HCT116 (cell line): Measurements from ENCODE around the gene REEP6. TPM values are rescaled to one million over a fixed set of nuclear protein-coding genes. Genes with fewer than 3 reads are reported as not detected.

Experiments used
- ATAC-seq: fragments of 200-7000 bp; cut with Tn5 transposase; 2 replicates; pipeline ENCODE4 v1.9.1; 2020; ENCODE audit warnings: mild to moderate bottlenecking, moderate library complexity
- BruUV-seq: library from RNA; stranded (reverse); fragments of 400-500 nt; replicated peaks from 2 replicates; lab custom pipeline; 2021; lab: Mats Ljungman, UMichigan
- CTCF ChIA-PET: fragments of 300-600 bp; sonication (Branson Sonifier 250); formaldehyde crosslinking; loops from one replicate; lab custom pipeline; 2021; ENCODE audit warnings: antibody characterized with exemption; lab: Charles Lee
- POLR2A ChIA-PET: fragments of 300-600, 350-600 bp; sonication (Branson Sonifier 250); formaldehyde crosslinking; loops from one replicate; lab custom pipeline; 2021; ENCODE audit warnings: antibody characterized with exemption; lab: Charles Lee
- RAD21 ChIA-PET, 2 experiments: fragments of 300-600 bp; sonication (Branson Sonifier 250); formaldehyde crosslinking; loops; one replicate each; lab custom pipeline; 2023; ENCODE audit warnings: low total read pairs in 2 of 2; ENCODE audit not compliant: uncharacterized antibody in 2 of 2, unreplicated experiment in 2 of 2, low non-redundant PET in 1 of 2; lab: Charles Lee
- DNase-seq: peaks from one replicate; pipeline ENCODE4 v3.0.0-alpha.2; 2010; ENCODE audit warnings: low read depth, low spot score
- H2AFZ ChIP-seq: fragments of 200-600 bp; shearing (Covaris generic), sonication (generic); 2 replicates; pipeline ENCODE4 v1.6.1; 2017; ENCODE audit warnings: low read depth, mixed run types, mixed read lengths, antibody characterized with exemption, low read length; ENCODE audit not compliant: poor library complexity, severe bottlenecking
- H3K27ac ChIP-seq: 2 replicates; pipeline ENCODE4 v1.5.1; 2012; ENCODE audit warnings: low read depth, low read length
- H3K27me3 ChIP-seq: fragments of 200-600 bp; sonication (generic); 2 replicates; pipeline ENCODE4 v1.6.1; 2016; ENCODE audit warnings: mixed run types, low read length, mixed read lengths; ENCODE audit not compliant: insufficient read depth
- H3K36me3 ChIP-seq, 2 experiments: fragments of 200-500 bp in 1 of 2; fragments of 200-600 bp in 1 of 2; sonication (Bioruptor generic) in 1 of 2; sonication (generic) in 1 of 2; 2 replicates each; pipeline versions ENCODE4 v1.5.1 to v1.6.1; 2014 to 2016; ENCODE audit warnings: low read length in 2 of 2, inconsistent platforms in 1 of 2, mixed read lengths in 1 of 2, mixed run types in 1 of 2; ENCODE audit not compliant: insufficient read depth in 2 of 2, control insufficient read depth in 1 of 2
- H3K4me1 ChIP-seq, 2 experiments: fragments of 200-600 bp in 1 of 2; sonication (generic) in 1 of 2; 2 replicates each; pipeline versions ENCODE4 v1.5.1 to v1.6.1; 2012 to 2017; ENCODE audit warnings: low read length in 2 of 2, inconsistent platforms in 1 of 2, mild to moderate bottlenecking in 1 of 2, mixed read lengths in 1 of 2, mixed run types in 1 of 2, moderate library complexity in 1 of 2; ENCODE audit not compliant: insufficient read depth in 2 of 2, control insufficient read depth in 1 of 2
- H3K4me2 ChIP-seq: fragments of 200-600 bp; sonication (generic); 2 replicates; pipeline ENCODE4 v1.6.1; 2017; ENCODE audit warnings: mixed run types, low read length, mixed read lengths
- H3K4me3 ChIP-seq, 2 experiments: fragments of 200-600 bp in 1 of 2; sonication (generic) in 1 of 2; replicated peaks in 1 of 2; 2 replicates each; pipeline ENCODE4 v1.5.1; 2011 to 2016; ENCODE audit warnings: low read length in 2 of 2, control low read depth in 1 of 2, low read depth in 1 of 2, mild to moderate bottlenecking in 1 of 2, mixed read lengths in 1 of 2, mixed run types in 1 of 2
- H3K79me2 ChIP-seq: fragments of 200-600 bp; sonication (generic); 2 replicates; pipeline ENCODE4 v1.6.1; 2017; ENCODE audit warnings: mild to moderate bottlenecking, mixed run types, low read length, moderate library complexity, mixed read lengths; ENCODE audit not compliant: insufficient read depth
- H3K9ac ChIP-seq: fragments of 200-600 bp; sonication (generic); 2 replicates; pipeline ENCODE4 v1.6.1; 2016; ENCODE audit warnings: low read length, mixed read lengths
- H3K9me2 ChIP-seq: fragments of 200-600 bp; sonication (generic), shearing (Covaris generic); 2 replicates; pipeline ENCODE4 v1.6.1; 2017; ENCODE audit warnings: mixed run types, mild to moderate bottlenecking, moderate library complexity; ENCODE audit not compliant: insufficient read depth
- H3K9me3 ChIP-seq, 2 experiments: fragments of 200-500 bp in 1 of 2; fragments of 200-600 bp in 1 of 2; sonication (Bioruptor generic) in 1 of 2; sonication (generic) in 1 of 2; 2 replicates each; pipeline ENCODE4 v1.6.1; 2014 to 2017; ENCODE audit warnings: low read length in 2 of 2, mixed read lengths in 2 of 2, inconsistent platforms in 1 of 2, low read depth in 1 of 2, mild to moderate bottlenecking in 1 of 2, mixed run types in 1 of 2, moderate library complexity in 1 of 2; ENCODE audit not compliant: control insufficient read depth in 1 of 2, insufficient read depth in 1 of 2
- H4K20me1 ChIP-seq: fragments of 200-600 bp; sonication (generic), shearing (Covaris generic); 2 replicates; pipeline ENCODE4 v1.6.1; 2017; ENCODE audit warnings: mixed run types, mild to moderate bottlenecking, moderate library complexity; ENCODE audit not compliant: insufficient read depth
- EGR1 ChIP-seq: IDR thresholded peaks from 2 replicates; pipeline ENCODE4 v1.6.1; 2012; ENCODE audit warnings: low read depth
- ELF1 ChIP-seq: IDR thresholded peaks from 2 replicates; pipeline ENCODE4 v1.6.1; 2012; ENCODE audit warnings: low read depth, borderline replicate concordance
- FOSL1 ChIP-seq: IDR thresholded peaks from 2 replicates; pipeline ENCODE4 v1.6.1; 2012; ENCODE audit warnings: low read depth
- SP1 ChIP-seq: IDR thresholded peaks from 2 replicates; pipeline ENCODE4 v1.6.1; 2012; ENCODE audit warnings: low read depth
- TCF7L2 ChIP-seq: IDR thresholded peaks from 2 replicates; pipeline ENCODE4 v1.7.0; 2011; ENCODE audit warnings: borderline replicate concordance, inconsistent platforms; ENCODE audit not compliant: insufficient read depth, insufficient read length; ENCODE audit errors: extremely low read depth
- intact Hi-C: fragments of 100-400 bp; cut with micrococcal nuclease; formaldehyde crosslinking; loops from 2 replicates; pipeline ENCODE4 v1.10.0; 2022
- total RNA-seq: library from RNA; stranded (reverse); gene quantifications from one replicate; pipeline ENCODE4 v1.2.1, GENCODE V29; 2021; ENCODE audit not compliant: unreplicated experiment
- TF ChIP-seq, protein P1 (sequence below): IDR thresholded peaks from 2 replicates; pipeline ENCODE4 v1.6.1; 2012; ENCODE audit warnings: low read depth

REEP6 gene
- total RNA-seq, 1 experiment from 2014 or later = 53.9 TPM

DNA sequence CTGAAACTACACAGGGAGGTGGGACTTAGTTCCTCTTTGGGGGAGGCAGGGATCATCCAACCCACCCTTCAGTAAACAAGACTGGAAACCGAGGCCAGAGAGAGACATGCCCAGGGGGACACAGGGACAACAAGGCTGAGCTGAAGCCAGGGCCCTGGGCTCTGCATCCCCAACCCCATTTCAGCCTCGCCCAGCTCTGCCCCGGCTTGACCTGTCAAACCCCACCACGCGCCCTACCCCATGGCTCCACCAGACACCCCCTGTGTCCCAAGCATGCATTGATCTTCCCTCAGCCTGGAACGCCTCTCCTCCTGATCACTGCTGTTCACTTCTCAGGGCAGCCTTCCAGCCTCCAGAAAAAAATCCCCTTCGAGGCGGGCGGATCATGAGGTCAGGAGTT, 43.0 kb upstream of the REEP6 start (continued):
- TF ChIP-seq, protein P1, sequence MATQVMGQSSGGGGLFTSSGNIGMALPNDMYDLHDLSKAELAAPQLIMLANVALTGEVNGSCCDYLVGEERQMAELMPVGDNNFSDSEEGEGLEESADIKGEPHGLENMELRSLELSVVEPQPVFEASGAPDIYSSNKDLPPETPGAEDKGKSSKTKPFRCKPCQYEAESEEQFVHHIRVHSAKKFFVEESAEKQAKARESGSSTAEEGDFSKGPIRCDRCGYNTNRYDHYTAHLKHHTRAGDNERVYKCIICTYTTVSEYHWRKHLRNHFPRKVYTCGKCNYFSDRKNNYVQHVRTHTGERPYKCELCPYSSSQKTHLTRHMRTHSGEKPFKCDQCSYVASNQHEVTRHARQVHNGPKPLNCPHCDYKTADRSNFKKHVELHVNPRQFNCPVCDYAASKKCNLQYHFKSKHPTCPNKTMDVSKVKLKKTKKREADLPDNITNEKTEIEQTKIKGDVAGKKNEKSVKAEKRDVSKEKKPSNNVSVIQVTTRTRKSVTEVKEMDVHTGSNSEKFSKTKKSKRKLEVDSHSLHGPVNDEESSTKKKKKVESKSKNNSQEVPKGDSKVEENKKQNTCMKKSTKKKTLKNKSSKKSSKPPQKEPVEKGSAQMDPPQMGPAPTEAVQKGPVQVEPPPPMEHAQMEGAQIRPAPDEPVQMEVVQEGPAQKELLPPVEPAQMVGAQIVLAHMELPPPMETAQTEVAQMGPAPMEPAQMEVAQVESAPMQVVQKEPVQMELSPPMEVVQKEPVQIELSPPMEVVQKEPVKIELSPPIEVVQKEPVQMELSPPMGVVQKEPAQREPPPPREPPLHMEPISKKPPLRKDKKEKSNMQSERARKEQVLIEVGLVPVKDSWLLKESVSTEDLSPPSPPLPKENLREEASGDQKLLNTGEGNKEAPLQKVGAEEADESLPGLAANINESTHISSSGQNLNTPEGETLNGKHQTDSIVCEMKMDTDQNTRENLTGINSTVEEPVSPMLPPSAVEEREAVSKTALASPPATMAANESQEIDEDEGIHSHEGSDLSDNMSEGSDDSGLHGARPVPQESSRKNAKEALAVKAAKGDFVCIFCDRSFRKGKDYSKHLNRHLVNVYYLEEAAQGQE = no peak

DNA sequence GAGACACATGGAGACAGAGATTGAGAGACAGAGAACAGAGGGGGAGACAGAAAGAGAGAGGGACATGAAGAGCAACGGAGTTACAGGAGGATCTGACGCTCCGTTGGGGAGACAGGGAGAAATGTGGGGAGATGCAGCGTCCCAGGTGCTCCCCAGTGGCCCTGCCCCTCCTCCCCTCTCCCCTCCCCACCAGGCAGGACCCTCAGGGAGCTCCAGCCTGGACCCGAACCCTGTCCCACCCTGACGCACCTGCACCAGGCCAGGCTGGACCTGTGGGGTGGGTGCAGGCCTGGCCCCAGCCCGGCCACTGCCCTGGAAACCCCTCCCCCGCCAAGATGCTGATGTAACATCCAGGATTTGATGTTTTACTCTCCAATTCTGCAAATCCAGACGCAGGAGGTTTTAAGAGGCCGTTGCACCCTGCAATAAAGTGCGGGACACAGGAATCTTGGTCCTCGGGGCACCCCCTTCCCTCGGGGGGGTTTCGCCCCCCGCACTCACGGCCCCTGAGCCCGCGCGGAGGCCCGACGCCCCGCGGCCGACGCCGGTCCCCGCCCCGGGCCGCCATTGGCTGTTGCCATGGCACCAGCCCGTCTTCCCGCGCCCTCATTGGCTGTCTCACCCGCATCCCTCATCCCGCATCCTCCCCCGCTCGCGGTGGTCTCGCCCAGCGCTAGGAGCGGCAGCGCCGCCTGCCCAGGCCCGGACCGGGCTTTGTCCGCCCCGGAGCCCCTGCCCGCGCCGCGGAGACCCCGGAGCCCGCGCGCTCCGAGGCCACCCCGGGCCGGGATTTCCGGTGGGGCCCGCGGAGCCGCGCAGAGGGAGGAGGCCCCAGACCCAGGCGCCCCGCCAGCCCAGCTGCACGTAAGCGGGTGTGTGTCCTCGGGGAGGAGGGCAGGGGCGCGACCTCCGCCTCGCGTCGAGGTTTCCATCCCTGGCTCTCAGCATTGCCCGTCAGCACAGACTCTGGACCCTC, 41.2 kb upstream of the REEP6 start, which contains the start of gene APC2:
Gene APC2 (plus strand): TSS at position 655 of the 976 bp plus-strand sequence. CDS start 2,881 bp downstream, outside the sequence.
- CTCF ChIA-PET = no interaction called here
- Histone ChIP-seq H3K9ac (no peak within 1 kb of the TSS), H2AFZ (no peak within 1 kb of the TSS), H3K27ac (no peak within 1 kb of the TSS), H3K9me3 (no peaks in the 10 kb centered on the region), H4K20me1 (no peaks in the 10 kb centered on the region), H3K36me3 (no peaks in the 10 kb centered on the region), H3K4me1 (peaks cover 15 to 40% of the 10 kb centered on the region in 2 experiments), H3K79me2 (no peaks in the 10 kb centered on the region), H3K4me3 (no peak within 1 kb of the TSS), H3K9me2 (no peaks in the 10 kb centered on the region), H3K27me3 (no peaks in the 10 kb centered on the region; the same call in 1 of the 2 replicates), H3K4me2 (no peak within 1 kb of the TSS)
- TF ChIP-seq ELF1 (no peak), FOSL1 (no peak), SP1 (peak; percentile 53), TCF7L2 (no peak), EGR1 (0 out of 2 replicates have a peak, but pooled peaks have one; percentile 33)
- TF ChIP-seq, protein P1 = no peak
- RAD21 ChIA-PET = no interaction called here
- POLR2A ChIA-PET = no interaction called here
- intact Hi-C loops = no loop called here
- no TSS peak for BruUV-seq
- DNase-seq = no peak
- ATAC-seq = peak; percentile 28
